Neuronal stem cell (in vitro differentiated cells): Measurements from ENCODE around the gene NHEJ1.

ENCODE experiments used
- DNase-seq: peaks from one replicate; pipeline ENCODE4 v3.0.0-alpha.2; 2013; ENCODE audit warnings: low spot score
- H2AFZ ChIP-seq: one replicate; pipeline ENCODE4 v1.6.1; 2013; ENCODE audit warnings: mild to moderate bottlenecking, low read length, inconsistent platforms
- H2AK5ac ChIP-seq: 2 replicates; pipeline ENCODE4 v1.6.1; 2013; ENCODE audit warnings: low read depth, mild to moderate bottlenecking, inconsistent platforms, low read length, moderate library complexity, mixed read lengths
- H2BK120ac ChIP-seq: 2 replicates; pipeline ENCODE4 v1.6.1; 2013; ENCODE audit warnings: low read depth, mild to moderate bottlenecking, inconsistent platforms, low read length, moderate library complexity, mixed read lengths
- H2BK12ac ChIP-seq: one replicate; pipeline ENCODE4 v1.6.1; 2013; ENCODE audit warnings: low read length, inconsistent platforms
- H2BK15ac ChIP-seq: 2 replicates; pipeline ENCODE4 v1.6.1; 2013; ENCODE audit warnings: mild to moderate bottlenecking, low read length, inconsistent platforms, mixed read lengths
- H2BK5ac ChIP-seq: one replicate; pipeline ENCODE4 v1.6.1; 2013; ENCODE audit warnings: inconsistent platforms, mild to moderate bottlenecking, low read length, moderate library complexity
- H3K14ac ChIP-seq: one replicate; pipeline ENCODE4 v1.6.1; 2013; ENCODE audit warnings: low read length, inconsistent platforms
- H3K18ac ChIP-seq: 2 replicates; pipeline ENCODE4 v1.6.1; 2013; ENCODE audit warnings: low read length, inconsistent platforms
- H3K23ac ChIP-seq: 2 replicates; pipeline ENCODE4 v1.6.1; 2013; ENCODE audit warnings: low read depth, mild to moderate bottlenecking, mixed read lengths, low read length, inconsistent platforms; ENCODE audit not compliant: poor library complexity
- H3K27ac ChIP-seq: replicated peaks from 3 replicates; pipeline ENCODE4 v1.5.1; 2013; ENCODE audit warnings: low read length, inconsistent platforms
- H3K27me3 ChIP-seq, 3 experiments: 2 replicates each; pipeline ENCODE4 v1.6.1; 2013; ENCODE audit warnings: low read length in 3 of 3, mild to moderate bottlenecking in 2 of 3, inconsistent platforms in 1 of 3, low read depth in 1 of 3, mixed read lengths in 1 of 3, moderate library complexity in 1 of 3; ENCODE audit not compliant: control insufficient read depth in 3 of 3, insufficient read depth in 3 of 3
- H3K36me3 ChIP-seq, 2 donors: replicated peaks in 1 of 2; 2 replicates each; pipeline ENCODE4 v1.6.1; 2013; ENCODE audit warnings: low read length in 2 of 2; ENCODE audit not compliant: control insufficient read depth in 2 of 2, insufficient read depth in 2 of 2
- H3K4ac ChIP-seq: 2 replicates; pipeline ENCODE4 v1.6.1; 2013; ENCODE audit warnings: inconsistent platforms, mild to moderate bottlenecking, low read length, moderate library complexity
- H3K4me1 ChIP-seq, 2 donors: 1 replicate in 1 of 2; 2 replicates in 1 of 2; pipeline ENCODE4 v1.6.1; 2013; ENCODE audit warnings: low read length in 2 of 2, low read depth in 1 of 2; ENCODE audit not compliant: control insufficient read depth in 2 of 2, insufficient read depth in 1 of 2
- H3K4me2 ChIP-seq: one replicate; pipeline ENCODE4 v1.6.1; 2013; ENCODE audit warnings: mild to moderate bottlenecking, low read length, inconsistent platforms; ENCODE audit not compliant: insufficient read depth, poor library complexity, severe bottlenecking
- H3K4me3 ChIP-seq, 2 donors: 2 replicates each; pipeline ENCODE4 v1.5.1; 2013; ENCODE audit warnings: low read length in 2 of 2, mild to moderate bottlenecking in 2 of 2, inconsistent platforms in 1 of 2, moderate library complexity in 1 of 2
- H3K79me1 ChIP-seq: one replicate; pipeline ENCODE4 v1.6.1; 2013; ENCODE audit warnings: low read depth, mild to moderate bottlenecking, inconsistent platforms, low read length, moderate library complexity
- H3K9ac ChIP-seq: one replicate; pipeline ENCODE4 v1.6.1; 2013; ENCODE audit warnings: mild to moderate bottlenecking, low read depth, low read length, inconsistent platforms; ENCODE audit not compliant: poor library complexity
- H3K9me3 ChIP-seq, 2 donors: replicated peaks in 1 of 2; 2 replicates each; pipeline versions ENCODE3 to v1.6.1; 2013; ENCODE audit warnings: low read length in 2 of 2, mild to moderate bottlenecking in 2 of 2, inconsistent platforms in 1 of 2, low read depth in 1 of 2, mixed read lengths in 1 of 2, moderate library complexity in 1 of 2; ENCODE audit not compliant: control insufficient read depth in 2 of 2, insufficient read depth in 1 of 2
- H4K8ac ChIP-seq: one replicate; pipeline ENCODE4 v1.6.1; 2013; ENCODE audit warnings: low read depth, mild to moderate bottlenecking, inconsistent platforms, low read length, moderate library complexity
- H4K91ac ChIP-seq: one replicate; pipeline ENCODE4 v1.6.1; 2013; ENCODE audit warnings: low read length, low read depth, mild to moderate bottlenecking, inconsistent platforms; ENCODE audit not compliant: poor library complexity
- WGBS, 2 donors: extraction: QIAGEN DNeasy Blood & Tissue Kit; methylation state at CpG; one replicate each; pipeline ENCODE4 v1.1.7; 2013; ENCODE audit warnings: missing lambda C conversion rate in 2 of 2, mixed read lengths in 1 of 2; ENCODE audit not compliant: insufficient read length in 2 of 2, insufficient replicate concordance in 1 of 2; ENCODE audit errors: extremely low coverage in 2 of 2; 5-methylcytosine and 5-hydroxymethylcytosine counted together

NHEJ1 gene

GRCh38 chr2:219089330-219089729, 71.3 kb downstream of the NHEJ1 start:
- Histone ChIP-seq H2BK5ac (no peak overlapping the region), H3K27ac (no peak overlapping the region), H2AFZ (no peak overlapping the region), H4K91ac (no peak overlapping the region), H2AK5ac (no peak overlapping the region), H3K4me1 (peaks cover 0 to 10% of the 10 kb centered on the region in 2 donors), H3K4ac (no peak overlapping the region), H2BK120ac (no peak overlapping the region), H3K27me3 (no peaks in the 10 kb centered on the region), H3K4me2 (no peak overlapping the region), H3K18ac (no peak overlapping the region), H3K36me3 (no peaks in the 10 kb centered on the region), H3K9ac (no peak overlapping the region), H3K79me1 (no peaks in the 10 kb centered on the region), H2BK12ac (no peak overlapping the region), H3K9me3 (no peaks in the 10 kb centered on the region), H4K8ac (no peak overlapping the region), H3K23ac (no peak overlapping the region), H3K4me3 (no peak overlapping the region), H2BK15ac (no peak overlapping the region), H3K14ac (no peak overlapping the region)
- no peak for DNase-seq
- WGBS, 2 donors = no CpG with 5 or more reads among the region's 4 CpGs

GRCh38 chr2:219087848-219088247, 72.8 kb downstream of the NHEJ1 start:
- Histone ChIP-seq H3K9ac (no peak overlapping the region), H3K79me1 (no peaks in the 10 kb centered on the region), H2BK15ac (no peak overlapping the region), H3K4me2 (no peak overlapping the region), H3K4ac (no peak overlapping the region), H3K27ac (no peak overlapping the region), H2BK12ac (no peak overlapping the region), H3K23ac (no peak overlapping the region), H3K36me3 (no peaks in the 10 kb centered on the region), H4K8ac (no peak overlapping the region), H3K4me1 (peaks cover 0 to 10% of the 10 kb centered on the region in 2 donors), H2AFZ (no peak overlapping the region), H3K9me3 (no peaks in the 10 kb centered on the region), H4K91ac (no peak overlapping the region), H3K14ac (no peak overlapping the region), H2BK120ac (no peak overlapping the region), H3K18ac (no peak overlapping the region), H3K27me3 (no peaks in the 10 kb centered on the region), H2BK5ac (no peak overlapping the region), H2AK5ac (no peak overlapping the region), H3K4me3 (no peak overlapping the region)
- no peak for DNase-seq
- no CpG with 5 or more reads among the region's 1 CpG for WGBS, 2 donors

- H3K27ac ChIP-seq = no peak overlapping the region
- H3K4me2 ChIP-seq = no peak overlapping the region
- H3K36me3 ChIP-seq = no peaks in the 10 kb centered on the region
- H3K18ac ChIP-seq = no peak overlapping the region
- no peak overlapping the region for H3K4ac ChIP-seq
- no peak overlapping the region for H2AFZ ChIP-seq
- no peak overlapping the region for H2BK12ac ChIP-seq
- no peaks in the 10 kb centered on the region for H3K9me3 ChIP-seq
- peaks cover 0 to 10% of the 10 kb centered on the region in 2 donors for H3K4me1 ChIP-seq
- H4K8ac ChIP-seq = no peak overlapping the region
- no peak overlapping the region for H3K14ac ChIP-seq
- H3K79me1 ChIP-seq = no peaks in the 10 kb centered on the region
- H3K27me3 ChIP-seq = no peaks in the 10 kb centered on the region
- H2BK5ac ChIP-seq = no peak overlapping the region
- no peak overlapping the region for H4K91ac ChIP-seq
- H3K4me3 ChIP-seq = no peak overlapping the region
- no peak overlapping the region for H3K23ac ChIP-seq
- no peak overlapping the region for H3K9ac ChIP-seq
- H2BK120ac ChIP-seq = no peak overlapping the region
- H2AK5ac ChIP-seq = no peak overlapping the region
- no peak overlapping the region for H2BK15ac ChIP-seq
- DNase-seq = no peak
- no CpG with 5 or more reads among the region's 5 CpGs for WGBS, 2 donors
These were observed 73.3 kb downstream of the NHEJ1 start for GRCh38 chr2:219087361-219087760.

GRCh38 chr2:219086196-219086595, 74.4 kb downstream of the NHEJ1 start:
- H3K9ac ChIP-seq = no peak overlapping the region
- H3K27me3 ChIP-seq = no peaks in the 10 kb centered on the region
- no peak overlapping the region for H3K18ac ChIP-seq
- no peak overlapping the region for H4K91ac ChIP-seq
- no peak overlapping the region for H3K4ac ChIP-seq
- no peaks in the 10 kb centered on the region for H3K79me1 ChIP-seq
- no peak overlapping the region for H3K27ac ChIP-seq
- no peak overlapping the region for H3K4me2 ChIP-seq
- H2AK5ac ChIP-seq = no peak overlapping the region
- H3K14ac ChIP-seq = no peak overlapping the region
- H3K36me3 ChIP-seq = no peaks in the 10 kb centered on the region
- H2AFZ ChIP-seq = no peak overlapping the region
- H3K4me3 ChIP-seq = no peak overlapping the region
- no peak overlapping the region for H2BK120ac ChIP-seq
- peaks cover 0 to 10% of the 10 kb centered on the region in 2 donors for H3K4me1 ChIP-seq
- H2BK12ac ChIP-seq = no peak overlapping the region
- no peak for DNase-seq
- no peak overlapping the region for H3K23ac ChIP-seq
- H4K8ac ChIP-seq = no peak overlapping the region
- H2BK5ac ChIP-seq = no peak overlapping the region
- no peak overlapping the region for H2BK15ac ChIP-seq
- no peaks in the 10 kb centered on the region for H3K9me3 ChIP-seq
